Measurements from ENCODE around the gene PPARD.

DNA sequence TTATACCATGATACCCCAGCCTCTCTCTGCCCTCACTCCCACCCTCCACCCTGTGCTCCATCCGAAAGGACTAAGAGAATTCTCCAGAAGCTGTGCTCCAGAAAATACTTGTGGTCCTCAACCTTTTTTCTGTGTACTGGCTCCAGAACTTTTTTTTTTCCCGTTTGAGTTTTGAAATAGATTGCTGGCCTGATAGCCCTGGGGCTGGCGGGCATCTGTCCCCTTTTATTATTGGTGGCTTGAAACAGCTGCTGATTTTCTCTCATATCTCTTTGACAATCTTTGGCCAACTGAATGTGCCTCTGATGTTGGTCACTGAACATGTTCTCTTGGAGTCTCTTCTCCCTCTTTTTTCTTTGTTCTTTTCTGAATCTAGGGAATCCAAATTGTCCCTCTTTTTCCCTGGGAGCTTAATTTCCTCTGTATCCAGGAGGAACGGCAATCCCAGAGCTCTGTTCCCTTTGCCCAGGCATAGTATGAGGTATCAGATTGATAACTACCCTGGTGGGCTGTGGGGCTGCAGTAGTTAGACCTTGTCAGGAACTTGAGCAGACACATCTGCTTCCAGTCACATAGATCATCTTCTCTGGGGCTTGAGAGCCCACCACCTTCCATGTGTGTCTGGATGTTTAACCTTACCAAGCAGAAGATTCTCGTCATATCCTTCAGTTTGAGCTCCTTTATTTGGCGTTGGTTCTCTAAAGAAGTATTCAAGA lies 1.6 kb downstream of the PPARD start:
- TF ChIP-seq, protein P1, sequence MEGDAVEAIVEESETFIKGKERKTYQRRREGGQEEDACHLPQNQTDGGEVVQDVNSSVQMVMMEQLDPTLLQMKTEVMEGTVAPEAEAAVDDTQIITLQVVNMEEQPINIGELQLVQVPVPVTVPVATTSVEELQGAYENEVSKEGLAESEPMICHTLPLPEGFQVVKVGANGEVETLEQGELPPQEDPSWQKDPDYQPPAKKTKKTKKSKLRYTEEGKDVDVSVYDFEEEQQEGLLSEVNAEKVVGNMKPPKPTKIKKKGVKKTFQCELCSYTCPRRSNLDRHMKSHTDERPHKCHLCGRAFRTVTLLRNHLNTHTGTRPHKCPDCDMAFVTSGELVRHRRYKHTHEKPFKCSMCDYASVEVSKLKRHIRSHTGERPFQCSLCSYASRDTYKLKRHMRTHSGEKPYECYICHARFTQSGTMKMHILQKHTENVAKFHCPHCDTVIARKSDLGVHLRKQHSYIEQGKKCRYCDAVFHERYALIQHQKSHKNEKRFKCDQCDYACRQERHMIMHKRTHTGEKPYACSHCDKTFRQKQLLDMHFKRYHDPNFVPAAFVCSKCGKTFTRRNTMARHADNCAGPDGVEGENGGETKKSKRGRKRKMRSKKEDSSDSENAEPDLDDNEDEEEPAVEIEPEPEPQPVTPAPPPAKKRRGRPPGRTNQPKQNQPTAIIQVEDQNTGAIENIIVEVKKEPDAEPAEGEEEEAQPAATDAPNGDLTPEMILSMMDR (conservative IDR thresholded peaks at IDR 0.05): no peak
- no peak for TF ChIP-seq EZH2 (IDR thresholded peaks at IDR 0.05; ENCODE audit: low read depth)

All from PC-9 (cell line).